ENCODE results near the gene TARP.
"Not testable (repeated sequence)": the region's sequence is repeated elsewhere in the genome, so short reads cannot be mapped to it uniquely, and the experiment has no call there.

DNA sequence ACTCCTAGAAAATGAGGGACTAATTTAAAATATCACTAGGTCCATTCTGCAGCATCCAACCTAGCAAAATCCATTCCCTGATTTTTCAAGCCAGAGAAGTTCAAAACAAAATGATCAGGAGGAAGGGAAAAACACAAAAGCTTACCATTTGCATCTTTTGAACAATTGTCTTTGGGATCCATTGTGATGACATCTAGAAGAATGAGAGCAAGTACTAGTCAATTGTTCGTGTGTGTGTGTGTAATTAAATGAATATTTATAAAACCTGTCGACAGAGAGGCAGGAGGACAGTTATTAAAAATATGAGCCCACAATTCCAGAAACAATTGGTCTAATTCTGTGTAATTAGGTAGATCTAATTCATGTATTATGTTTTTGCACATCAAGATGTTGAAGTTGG lies 11.4 kb downstream of the TARP start:
- not testable (repeated sequence) for TF ChIP-seq POLR2A (IDR thresholded peaks at IDR 0.05; ENCODE audit: borderline replicate concordance, extremely low read depth, insufficient read depth, insufficient read length); EZH2 (IDR thresholded peaks at IDR 0.05); SP1 (IDR thresholded peaks at IDR 0.05; ENCODE audit: low read depth); CEBPB (IDR thresholded peaks at IDR 0.05; ENCODE audit: low read depth); RAD21 (IDR thresholded peaks at IDR 0.05; ENCODE audit: low read depth); SIN3A (IDR thresholded peaks at IDR 0.05; ENCODE audit: low read depth); POLR2AphosphoS5 (IDR thresholded peaks at IDR 0.05; ENCODE audit: low read depth, low read length)
- TF ChIP-seq, protein P1, sequence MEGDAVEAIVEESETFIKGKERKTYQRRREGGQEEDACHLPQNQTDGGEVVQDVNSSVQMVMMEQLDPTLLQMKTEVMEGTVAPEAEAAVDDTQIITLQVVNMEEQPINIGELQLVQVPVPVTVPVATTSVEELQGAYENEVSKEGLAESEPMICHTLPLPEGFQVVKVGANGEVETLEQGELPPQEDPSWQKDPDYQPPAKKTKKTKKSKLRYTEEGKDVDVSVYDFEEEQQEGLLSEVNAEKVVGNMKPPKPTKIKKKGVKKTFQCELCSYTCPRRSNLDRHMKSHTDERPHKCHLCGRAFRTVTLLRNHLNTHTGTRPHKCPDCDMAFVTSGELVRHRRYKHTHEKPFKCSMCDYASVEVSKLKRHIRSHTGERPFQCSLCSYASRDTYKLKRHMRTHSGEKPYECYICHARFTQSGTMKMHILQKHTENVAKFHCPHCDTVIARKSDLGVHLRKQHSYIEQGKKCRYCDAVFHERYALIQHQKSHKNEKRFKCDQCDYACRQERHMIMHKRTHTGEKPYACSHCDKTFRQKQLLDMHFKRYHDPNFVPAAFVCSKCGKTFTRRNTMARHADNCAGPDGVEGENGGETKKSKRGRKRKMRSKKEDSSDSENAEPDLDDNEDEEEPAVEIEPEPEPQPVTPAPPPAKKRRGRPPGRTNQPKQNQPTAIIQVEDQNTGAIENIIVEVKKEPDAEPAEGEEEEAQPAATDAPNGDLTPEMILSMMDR (IDR thresholded peaks at IDR 0.05 in 2 of 3, conservative IDR thresholded peaks at IDR 0.05 in 1 of 3; ENCODE audit: borderline replicate concordance in 1 of 3, insufficient read depth in 1 of 3, low read depth in 2 of 3, low read length in 2 of 3): not testable (repeated sequence)
- TF ChIP-seq, protein P2, sequence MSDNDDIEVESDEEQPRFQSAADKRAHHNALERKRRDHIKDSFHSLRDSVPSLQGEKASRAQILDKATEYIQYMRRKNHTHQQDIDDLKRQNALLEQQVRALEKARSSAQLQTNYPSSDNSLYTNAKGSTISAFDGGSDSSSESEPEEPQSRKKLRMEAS (IDR thresholded peaks at IDR 0.05): not testable (repeated sequence)
